Hematopoietic multipotent progenitor cell treated with erythropoietin and hydrocortisone succinate and interleukin-3 and kit ligand, for 8 days (in vitro differentiated cells): ENCODE measurements around the gene SERTAD1.
"Not testable (repeated sequence)": the region's sequence is repeated elsewhere in the genome, so short reads cannot be mapped to it uniquely, and the experiment has no call there.

Experiments
- DNase-seq: peaks from one replicate; pipeline ENCODE4 v3.0.0-alpha.2; 2015

Gene SERTAD1

GRCh38 chr19:40420766-40421765 lies 4.7 kb downstream of the SERTAD1 start:
- peak; percentile 82 for DNase-seq

GRCh38 chr19:40420451-40420765 lies 5.4 kb downstream of the SERTAD1 start:
- no peak for DNase-seq

GRCh38 chr19:40419780-40420179 lies 6.0 kb downstream of the SERTAD1 start:
- DNase-seq, result no peak

GRCh38 chr19:40419066-40419612 lies 6.7 kb downstream of the SERTAD1 start:
- DNase-seq, result no peak

GRCh38 chr19:40418040-40418439 lies 7.8 kb downstream of the SERTAD1 start:
- no peak for DNase-seq

- DNase-seq, result no peak
Measured at GRCh38 chr19:40417643-40417981, 8.2 kb downstream of the SERTAD1 start.

GRCh38 chr19:40416918-40417642 lies 8.7 kb downstream of the SERTAD1 start:
- peak; percentile 77 for DNase-seq

GRCh38 chr19:40415768-40416167 lies 10.0 kb downstream of the SERTAD1 start:
- DNase-seq, result no peak

GRCh38 chr19:40414542-40415535 lies 11.0 kb downstream of the SERTAD1 start:
- no peak for DNase-seq

- DNase-seq, result no peak
Measured at GRCh38 chr19:40413291-40413845, 12.4 kb downstream of the SERTAD1 start, which contains the start of gene PRX. TSS of gene PRX (minus strand) at chr19:40413378. CDS start at chr19:40407932, 5,446 bp downstream.

GRCh38 chr19:40412866-40413265 lies 12.9 kb downstream of the SERTAD1 start:
- DNase-seq, result no peak

- DNase-seq, result no peak
Measured at GRCh38 chr19:40411958-40412499, 13.8 kb downstream of the SERTAD1 start.

GRCh38 chr19:40411125-40411842 lies 14.5 kb downstream of the SERTAD1 start:
- DNase-seq, result no peak

GRCh38 chr19:40410030-40410389 lies 15.8 kb downstream of the SERTAD1 start:
- DNase-seq, result no peak

GRCh38 chr19:40408598-40408925 lies 17.2 kb downstream of the SERTAD1 start:
- not testable (repeated sequence) for DNase-seq

- peak; percentile 72 for DNase-seq
Measured at GRCh38 chr19:40407714-40408597, 17.8 kb downstream of the SERTAD1 start.

GRCh38 chr19:40403262-40403984 lies 22.4 kb downstream of the SERTAD1 start:
- DNase-seq, result peak; percentile 78

- no peak for DNase-seq
Measured at GRCh38 chr19:40400559-40400958, 25.2 kb downstream of the SERTAD1 start.

- DNase-seq, result peak; percentile 66
Measured at GRCh38 chr19:40398417-40399131, 27.2 kb downstream of the SERTAD1 start.
